BLaER1 (cell line): ENCODE results near the gene HCN1.
"Not testable (repeated sequence)": the region's sequence is repeated elsewhere in the genome, so short reads cannot be mapped to it uniquely, and the experiment has no call there.

Experiments
- H3K27ac ChIP-seq: shearing (Covaris generic); formaldehyde crosslinking; 2 replicates; pipeline ENCODE4 v1.8.1; 2022
- H3K27me3 ChIP-seq: shearing (Covaris generic); formaldehyde crosslinking; 2 replicates; pipeline ENCODE4 v1.8.1; 2022
- H3K36me3 ChIP-seq: shearing (Covaris generic); formaldehyde crosslinking; 2 replicates; pipeline ENCODE4 v1.8.1; 2022
- H3K4me1 ChIP-seq: shearing (Covaris generic); formaldehyde crosslinking; 2 replicates; pipeline ENCODE4 v1.8.1; 2022
- H3K4me2 ChIP-seq: shearing (Covaris generic); formaldehyde crosslinking; 2 replicates; pipeline ENCODE4 v1.8.1; 2022
- H3K4me3 ChIP-seq: shearing (Covaris generic); formaldehyde crosslinking; 2 replicates; pipeline ENCODE4 v1.8.1; 2022
- H3K9ac ChIP-seq: shearing (Covaris generic); formaldehyde crosslinking; 2 replicates; pipeline ENCODE4 v1.8.1; 2022
- H3K9me3 ChIP-seq: shearing (Covaris generic); formaldehyde crosslinking; 2 replicates; pipeline ENCODE4 v1.8.1; 2022
- H4K20me1 ChIP-seq: shearing (Covaris generic); formaldehyde crosslinking; 2 replicates; pipeline ENCODE4 v1.8.1; 2022
- Cebpa-rat ChIP-seq: shearing (Covaris generic); IDR thresholded peaks from 2 replicates; pipeline ENCODE4 v1.8.1; 2022

Gene HCN1

DNA sequence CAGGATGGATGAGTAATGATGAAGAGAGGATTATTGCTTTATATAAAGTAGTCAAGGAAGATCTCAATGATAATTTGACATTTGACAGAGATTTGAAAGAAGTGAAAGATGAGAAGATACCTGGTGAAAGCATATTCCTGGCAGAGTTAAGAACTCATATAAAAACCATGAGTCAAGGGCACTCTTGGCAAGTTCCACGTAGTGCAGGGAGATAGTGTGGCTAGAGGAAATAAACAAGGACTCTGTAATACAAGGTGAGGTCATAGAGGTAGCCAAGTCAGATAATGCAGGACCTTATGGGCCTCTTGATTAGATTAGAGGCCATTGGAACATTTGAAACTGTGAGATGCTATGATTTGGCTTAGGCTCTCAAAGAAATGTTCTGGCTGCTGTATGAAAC lies 72.3 kb downstream of the HCN1 start:
- no peaks in the 10 kb centered on the region for H3K4me1 ChIP-seq
- H3K27me3 ChIP-seq, result no peaks in the 10 kb centered on the region
- no peak overlapping the region for H3K27ac ChIP-seq
- H3K9me3 ChIP-seq, result no peaks in the 10 kb centered on the region
- TF ChIP-seq Cebpa-rat, result no peak
- no peak overlapping the region for H3K4me2 ChIP-seq
- H4K20me1 ChIP-seq, result no peaks in the 10 kb centered on the region
- H3K36me3 ChIP-seq, result no peaks in the 10 kb centered on the region
- no peak overlapping the region for H3K9ac ChIP-seq
- no peak overlapping the region for H3K4me3 ChIP-seq

- Histone ChIP-seq H3K9me3 (no peaks in the 10 kb centered on the region), H3K27ac (no peak overlapping the region), H3K9ac (no peak overlapping the region), H4K20me1 (no peaks in the 10 kb centered on the region), H3K36me3 (no peaks in the 10 kb centered on the region), H3K4me3 (no peak overlapping the region), H3K4me1 (no peaks in the 10 kb centered on the region), H3K27me3 (no peaks in the 10 kb centered on the region), H3K4me2 (no peak overlapping the region)
- TF ChIP-seq Cebpa-rat, result no peak
Measured at GRCh38 chr5:45622365-45622764, 73.8 kb downstream of the HCN1 start.

DNA sequence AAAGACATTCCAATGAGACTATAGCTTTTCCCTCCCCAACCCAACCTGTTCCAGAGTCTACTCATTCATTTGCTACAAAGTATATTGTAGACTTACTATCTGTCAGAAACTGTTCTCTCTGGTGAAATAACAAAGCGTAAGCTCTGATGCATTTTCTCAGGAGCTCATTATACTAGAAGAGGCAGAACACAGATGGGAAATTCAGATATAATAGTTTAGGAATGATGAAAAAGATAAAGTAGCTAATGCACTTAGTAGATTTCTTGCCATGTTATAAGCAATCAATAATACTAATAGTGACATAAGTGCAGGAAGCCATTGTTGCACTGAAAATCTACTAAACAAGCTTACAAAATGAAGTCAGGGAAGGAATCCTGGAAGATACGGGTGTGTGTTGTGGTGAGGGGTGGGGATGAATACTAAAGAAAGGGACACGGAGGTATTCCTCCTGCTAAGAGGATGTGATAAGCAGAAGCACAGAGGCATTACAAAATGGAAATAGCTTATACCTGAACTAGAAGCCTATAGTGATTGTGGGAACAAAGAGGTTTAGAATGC lies 78.2 kb downstream of the HCN1 start:
- no peak for TF ChIP-seq Cebpa-rat
- Histone ChIP-seq H3K27ac (no peak overlapping the region), H3K4me1 (no peaks in the 10 kb centered on the region)

DNA sequence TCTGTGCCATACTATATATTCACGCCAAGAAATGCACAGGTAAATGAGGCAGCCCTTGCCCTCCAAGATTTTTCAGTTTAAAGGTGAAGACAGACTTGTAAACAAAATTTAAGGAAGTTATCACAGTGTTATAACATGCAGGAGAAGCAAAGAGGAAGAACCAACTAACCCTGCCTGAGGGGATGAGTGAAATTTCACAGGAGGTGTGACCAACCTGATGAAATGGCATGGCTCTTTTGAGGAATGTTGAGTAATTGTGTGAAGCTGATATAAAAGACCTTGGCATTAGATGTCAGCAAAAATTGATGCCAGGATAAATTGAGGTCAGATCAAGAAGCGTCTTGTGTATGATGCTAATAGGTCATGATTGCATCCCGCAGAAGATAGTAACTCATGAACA lies 86.5 kb downstream of the HCN1 start:
- no peak overlapping the region for H3K9ac ChIP-seq
- H3K4me1 ChIP-seq, result no peaks in the 10 kb centered on the region
- no peaks in the 10 kb centered on the region for H3K27me3 ChIP-seq
- no peak overlapping the region for H3K4me2 ChIP-seq
- TF ChIP-seq Cebpa-rat, result no peak
- H4K20me1 ChIP-seq, result no peaks in the 10 kb centered on the region
- no peaks in the 10 kb centered on the region for H3K9me3 ChIP-seq
- H3K36me3 ChIP-seq, result no peaks in the 10 kb centered on the region
- H3K27ac ChIP-seq, result no peak overlapping the region
- H3K4me3 ChIP-seq, result no peak overlapping the region

More for the DNA sequence above, 78.2 kb downstream of the HCN1 start:
- Histone ChIP-seq H3K36me3 (no peaks in the 10 kb centered on the region), H3K9me3 (no peaks in the 10 kb centered on the region), H3K4me3 (no peak overlapping the region), H3K4me2 (no peak overlapping the region), H4K20me1 (no peaks in the 10 kb centered on the region), H3K27me3 (no peaks in the 10 kb centered on the region), H3K9ac (no peak overlapping the region)

DNA sequence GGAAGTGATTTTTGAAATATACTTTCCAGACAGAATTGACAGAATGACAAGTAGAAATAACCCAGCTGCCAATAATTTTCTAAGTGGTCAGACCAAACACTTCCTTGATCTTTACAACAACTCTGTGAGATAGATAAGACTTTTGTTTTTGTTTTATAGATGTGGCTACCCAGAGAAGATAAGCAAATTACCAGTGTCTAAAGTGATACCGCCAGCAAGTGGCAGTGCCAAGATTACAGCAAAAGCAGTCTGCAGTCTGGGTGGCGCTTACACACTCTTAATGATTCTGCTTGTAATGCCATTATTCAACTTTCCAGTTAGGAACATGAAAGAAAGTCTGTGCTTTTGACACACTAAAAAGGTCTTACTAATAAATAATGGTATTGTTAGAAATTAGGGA lies 92.1 kb downstream of the HCN1 start:
- no peaks in the 10 kb centered on the region for H3K9me3 ChIP-seq
- no peak for TF ChIP-seq Cebpa-rat
- H3K27me3 ChIP-seq, result no peaks in the 10 kb centered on the region

DNA sequence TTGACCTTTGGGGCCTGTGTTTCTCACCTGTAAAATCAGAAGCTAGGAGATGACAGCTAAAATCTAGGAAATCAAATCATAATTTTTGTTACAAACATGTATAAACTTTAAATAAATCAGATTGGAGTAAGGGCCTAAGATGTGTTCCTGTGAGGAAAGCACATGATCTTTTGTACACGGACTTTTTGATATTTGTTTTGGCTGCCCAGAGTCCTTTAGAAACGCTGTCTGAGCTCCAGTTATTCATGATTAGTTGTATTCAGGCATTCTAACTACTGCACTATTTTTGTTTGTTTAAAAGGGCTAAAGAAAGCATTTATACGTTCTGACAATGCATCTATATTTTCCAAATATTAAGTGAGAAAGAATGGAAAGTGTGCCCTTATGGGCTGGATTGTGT lies 94.8 kb downstream of the HCN1 start:
- H3K4me2 ChIP-seq, result no peak overlapping the region
- no peaks in the 10 kb centered on the region for H3K4me1 ChIP-seq
- no peak for TF ChIP-seq Cebpa-rat
- H3K36me3 ChIP-seq, result no peaks in the 10 kb centered on the region
- H3K4me3 ChIP-seq, result no peak overlapping the region
- H3K27ac ChIP-seq, result no peak overlapping the region
- H3K27me3 ChIP-seq, result no peaks in the 10 kb centered on the region
- no peaks in the 10 kb centered on the region for H3K9me3 ChIP-seq
- no peaks in the 10 kb centered on the region for H4K20me1 ChIP-seq
- H3K9ac ChIP-seq, result no peak overlapping the region

More for the DNA sequence above, 92.1 kb downstream of the HCN1 start:
- Histone ChIP-seq H3K27ac (no peak overlapping the region), H4K20me1 (no peaks in the 10 kb centered on the region), H3K4me3 (no peak overlapping the region), H3K36me3 (no peaks in the 10 kb centered on the region), H3K9ac (no peak overlapping the region), H3K4me2 (no peak overlapping the region), H3K4me1 (no peaks in the 10 kb centered on the region)

DNA sequence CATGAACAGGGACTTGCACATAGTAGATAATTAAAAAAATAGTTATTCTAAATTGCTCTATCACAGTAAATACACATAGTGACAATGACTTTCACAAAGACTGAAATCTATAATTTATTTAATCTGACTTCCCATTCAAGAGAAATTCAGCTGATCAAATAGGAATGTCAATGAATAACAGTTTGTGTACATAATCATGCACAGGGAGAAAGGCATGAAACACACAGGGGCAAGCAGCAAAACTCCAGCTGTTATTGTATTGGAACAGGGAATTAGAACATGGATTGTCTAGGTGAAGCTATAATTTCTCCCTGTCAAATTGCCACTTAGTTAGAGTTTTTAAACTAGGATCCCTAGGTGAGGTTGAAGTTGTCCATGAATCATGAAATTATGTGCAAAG lies 99.9 kb downstream of the HCN1 start:
- no peaks in the 10 kb centered on the region for H3K9me3 ChIP-seq
- H3K4me1 ChIP-seq, result no peaks in the 10 kb centered on the region

DNA sequence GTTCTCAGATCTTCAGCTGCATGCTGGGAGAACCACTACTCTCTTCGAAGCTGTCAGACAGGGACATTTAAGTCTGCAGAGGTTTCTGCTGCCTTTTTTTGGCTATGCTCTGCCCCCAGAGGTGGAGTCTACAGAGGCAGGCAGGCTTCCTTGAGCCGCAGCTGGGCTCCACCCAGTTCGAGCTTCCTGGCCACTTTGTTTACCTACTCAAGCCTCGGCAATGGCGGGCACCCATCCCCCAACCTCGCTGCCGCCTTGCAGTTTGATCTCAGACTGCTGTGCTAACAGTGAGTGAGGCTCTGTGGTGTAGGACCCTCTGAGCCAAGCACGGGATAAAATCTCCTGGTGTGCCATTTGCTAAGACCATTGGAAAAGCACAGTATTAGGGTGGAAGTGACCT lies 110.2 kb downstream of the HCN1 start:
- not testable (repeated sequence) for H3K4me1 ChIP-seq, H3K36me3 ChIP-seq, H3K9ac ChIP-seq, H3K4me3 ChIP-seq, H3K27me3 ChIP-seq, H3K27ac ChIP-seq, H3K9me3 ChIP-seq, H3K4me2 ChIP-seq, H4K20me1 ChIP-seq

More for the DNA sequence above, 99.9 kb downstream of the HCN1 start:
- H3K4me2 ChIP-seq, result no peak overlapping the region
- no peaks in the 10 kb centered on the region for H3K27me3 ChIP-seq
- TF ChIP-seq Cebpa-rat, result no peak
- H3K4me3 ChIP-seq, result no peak overlapping the region
- no peaks in the 10 kb centered on the region for H4K20me1 ChIP-seq
- no peaks in the 10 kb centered on the region for H3K36me3 ChIP-seq
- no peak overlapping the region for H3K27ac ChIP-seq
- H3K9ac ChIP-seq, result no peak overlapping the region

- H3K4me2 ChIP-seq, result no peak overlapping the region
- no peaks in the 10 kb centered on the region for H3K4me1 ChIP-seq
- H4K20me1 ChIP-seq, result no peaks in the 10 kb centered on the region
- H3K9me3 ChIP-seq, result no peaks in the 10 kb centered on the region
- TF ChIP-seq Cebpa-rat, result no peak
- H3K36me3 ChIP-seq, result no peaks in the 10 kb centered on the region
- no peak overlapping the region for H3K27ac ChIP-seq
- H3K9ac ChIP-seq, result no peak overlapping the region
- no peak overlapping the region for H3K4me3 ChIP-seq
- H3K27me3 ChIP-seq, result no peaks in the 10 kb centered on the region
Measured at GRCh38 chr5:45578270-45578669, 117.9 kb downstream of the HCN1 start.

GRCh38 chr5:45568813-45569212 lies 127.4 kb downstream of the HCN1 start:
- Histone ChIP-seq H3K27ac (no peak overlapping the region), H3K4me1 (no peaks in the 10 kb centered on the region), H3K27me3 (no peaks in the 10 kb centered on the region)

DNA sequence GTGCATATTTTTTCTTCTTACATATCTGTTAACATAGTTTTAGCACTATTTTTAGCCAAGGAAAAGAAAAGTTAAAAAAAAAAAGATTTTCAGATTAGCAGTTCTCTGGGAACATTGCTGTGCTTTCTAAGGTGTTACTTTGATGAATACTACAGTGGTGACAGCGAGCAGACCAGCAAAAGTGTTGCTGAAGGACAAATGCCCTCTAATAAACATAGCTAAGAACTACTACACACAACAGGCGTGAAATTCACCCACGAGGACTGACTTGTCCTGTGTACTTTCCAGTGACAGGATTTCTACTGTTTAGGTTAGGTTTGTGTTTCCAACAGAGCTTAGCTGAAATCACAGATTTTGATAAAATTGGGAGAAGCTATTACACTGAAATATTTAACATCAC lies 153.8 kb downstream of the HCN1 start:
- Histone ChIP-seq H3K9ac (no peak overlapping the region), H3K9me3 (no peaks in the 10 kb centered on the region), H3K4me1 (no peaks in the 10 kb centered on the region), H3K27me3 (no peaks in the 10 kb centered on the region), H3K4me3 (no peak overlapping the region), H3K4me2 (no peak overlapping the region), H3K36me3 (no peaks in the 10 kb centered on the region), H3K27ac (no peak overlapping the region), H4K20me1 (no peaks in the 10 kb centered on the region)
- TF ChIP-seq Cebpa-rat, result no peak

More at GRCh38 chr5:45568813-45569212, 127.4 kb downstream of the HCN1 start:
- Histone ChIP-seq H3K36me3 (no peaks in the 10 kb centered on the region), H4K20me1 (no peaks in the 10 kb centered on the region), H3K9me3 (no peaks in the 10 kb centered on the region), H3K4me2 (no peak overlapping the region), H3K4me3 (no peak overlapping the region), H3K9ac (no peak overlapping the region)
- no peak for TF ChIP-seq Cebpa-rat
